ENCODE results near the gene GOLPH3.
A peak's percentile ranks its signal among the peaks of the same experiment; 100 is the strongest.
"Not testable (repeated sequence)": the region's sequence is repeated elsewhere in the genome, so short reads cannot be mapped to it uniquely, and the experiment has no call there.

Gene GOLPH3

GRCh38 chr5:32174011-32174870 lies at the start of gene GOLPH3:
TSS of gene GOLPH3 (minus strand) at chr5:32174319. CDS start at chr5:32174034, 285 bp downstream.
- DNase-seq, result peak; percentile 77

- DNase-seq, result no peak
These were observed 48.8 kb upstream of the GOLPH3 start for GRCh38 chr5:32222723-32223470.

GRCh38 chr5:32217886-32218396 lies 43.8 kb upstream of the GOLPH3 start:
- no peak for DNase-seq

DNA sequence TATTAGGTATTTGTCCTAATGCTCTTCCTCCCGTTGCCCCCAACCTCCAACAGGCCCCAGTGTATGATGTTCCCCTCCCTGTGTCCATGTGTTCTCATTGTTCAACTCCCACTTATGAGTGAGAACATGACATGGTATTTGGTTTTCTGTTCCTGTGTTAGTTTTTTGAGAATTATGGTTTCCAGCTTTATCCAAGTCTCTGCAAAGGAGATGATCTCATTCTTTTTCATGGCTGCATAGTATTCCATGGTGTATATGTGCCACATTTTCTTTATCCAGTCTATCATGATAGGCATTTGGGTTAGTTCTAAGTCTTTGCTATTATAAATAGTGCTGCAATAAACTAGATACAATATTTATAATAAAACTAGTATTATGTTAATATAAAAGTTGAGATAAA lies 40.2 kb upstream of the GOLPH3 start:
- DNase-seq, result not testable (repeated sequence)

- DNase-seq, result no peak
These were observed 36.0 kb upstream of the GOLPH3 start for GRCh38 chr5:32210151-32210550.

- not testable (repeated sequence) for DNase-seq
These were observed 34.7 kb upstream of the GOLPH3 start for GRCh38 chr5:32208837-32209236.

- DNase-seq, result no peak
These were observed 33.2 kb upstream of the GOLPH3 start for GRCh38 chr5:32207355-32207634.

- no peak for DNase-seq
These were observed 32.6 kb upstream of the GOLPH3 start for GRCh38 chr5:32206509-32207354.

DNA sequence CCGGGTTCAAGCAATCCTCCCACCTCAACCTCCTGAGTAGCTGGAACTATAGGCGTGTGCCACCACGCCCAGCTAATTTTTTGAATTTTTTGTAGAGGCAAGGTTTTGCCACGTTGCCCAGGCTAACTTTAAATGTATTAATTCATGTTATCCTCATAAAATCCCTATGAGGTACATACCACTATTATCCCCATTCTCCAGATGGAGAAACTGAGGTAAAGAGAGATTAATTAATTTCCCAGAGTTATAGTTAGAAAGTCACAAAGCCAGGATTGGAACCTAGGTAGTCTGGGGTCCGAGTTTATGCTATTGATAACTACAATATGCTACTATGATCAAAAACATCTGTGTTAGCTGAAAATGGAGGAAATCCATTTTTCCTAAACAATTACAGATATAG lies 31.9 kb upstream of the GOLPH3 start:
- no peak for DNase-seq

DNA sequence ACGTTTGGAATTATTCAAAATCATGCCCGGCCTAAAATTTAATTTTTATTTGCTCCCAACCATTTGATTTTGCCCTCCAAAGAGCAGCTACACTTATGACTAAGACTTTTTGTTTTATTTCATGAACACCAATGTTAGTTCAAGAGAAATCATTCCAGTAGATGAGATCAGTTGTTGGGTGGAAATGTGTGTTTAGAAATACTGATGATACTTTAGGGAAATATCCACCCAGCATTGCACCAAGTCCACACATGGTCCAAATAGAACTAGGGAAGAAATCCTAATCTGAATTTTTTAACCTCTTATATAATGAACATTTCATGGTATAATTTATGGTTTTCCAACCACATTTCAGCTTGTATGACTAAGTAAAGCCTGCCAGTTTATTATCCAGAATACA lies 28.3 kb upstream of the GOLPH3 start:
- no peak for DNase-seq

- no peak for DNase-seq
These were observed 27.1 kb upstream of the GOLPH3 start for GRCh38 chr5:32201122-32201753.

DNA sequence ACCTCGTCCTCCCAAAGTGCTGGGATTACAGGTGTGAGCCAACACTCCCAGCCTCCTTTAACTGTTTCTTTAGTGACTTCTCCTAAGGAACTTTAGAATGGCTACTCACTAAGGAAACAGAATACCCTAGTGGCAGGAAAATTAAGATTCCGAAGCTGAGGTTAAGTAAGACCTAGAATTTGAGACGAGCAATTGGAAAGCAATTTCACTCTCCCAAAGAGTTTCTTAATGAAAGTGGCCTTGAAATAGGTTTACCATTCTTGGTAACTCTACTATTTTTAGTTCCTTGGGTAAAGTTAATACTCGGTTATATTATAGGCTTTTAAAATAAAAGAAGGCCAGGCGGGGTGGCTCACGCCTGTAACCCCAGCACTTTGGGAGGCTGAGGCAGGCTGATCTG lies 22.9 kb upstream of the GOLPH3 start:
- no peak for DNase-seq

DNA sequence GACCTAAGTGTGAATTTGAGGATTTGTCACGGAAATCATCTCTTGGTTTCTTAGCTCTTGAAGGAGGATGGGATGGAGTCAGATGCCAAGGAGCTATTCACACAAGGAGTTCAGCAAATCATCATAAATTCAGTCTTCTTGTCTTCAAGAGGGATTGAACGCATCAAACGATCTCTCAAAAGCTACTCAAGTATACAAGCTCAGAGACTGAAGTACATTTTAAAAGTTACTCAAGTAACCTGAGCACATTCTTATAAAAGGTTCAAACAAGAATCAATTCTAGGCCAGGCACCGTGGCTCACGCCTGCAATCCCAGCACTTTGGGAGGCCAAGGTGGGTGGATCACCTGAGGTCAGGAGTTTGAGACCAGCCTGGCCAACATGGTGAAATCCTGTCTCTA lies 21.1 kb upstream of the GOLPH3 start:
- no peak for DNase-seq

- DNase-seq, result peak; percentile 94
These were observed 19.5 kb upstream of the GOLPH3 start for GRCh38 chr5:32193591-32193990.

DNA sequence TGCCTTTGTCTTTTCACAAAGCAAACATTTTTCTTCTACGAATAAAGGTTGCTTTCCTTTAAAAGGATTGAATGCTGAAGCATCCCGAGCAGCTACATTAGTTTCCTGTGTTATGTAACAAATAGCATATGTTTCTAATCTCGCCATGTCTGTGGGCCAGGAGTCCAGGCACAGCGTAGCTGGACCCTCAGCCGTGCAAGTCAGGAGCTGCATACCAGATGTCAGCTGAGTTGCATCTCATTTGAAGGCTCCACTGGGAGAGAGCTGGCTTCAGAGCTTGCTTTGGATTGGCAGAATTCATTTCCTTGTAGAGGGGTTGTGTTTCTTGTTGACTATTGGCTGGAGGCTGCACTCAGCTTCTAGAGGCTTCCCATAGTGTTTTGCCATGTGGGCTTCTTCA lies 16.0 kb upstream of the GOLPH3 start:
- DNase-seq, result no peak

- no peak for DNase-seq
These were observed 13.6 kb upstream of the GOLPH3 start for GRCh38 chr5:32187675-32188074.

GRCh38 chr5:32182463-32183063 lies 8.4 kb upstream of the GOLPH3 start:
- DNase-seq, result no peak

GRCh38 chr5:32173267-32174010 lies 680 bp downstream of the GOLPH3 start:
- peak; percentile 38 for DNase-seq

- no peak for DNase-seq
These were observed 1.2 kb downstream of the GOLPH3 start for GRCh38 chr5:32172923-32173266.

DNA sequence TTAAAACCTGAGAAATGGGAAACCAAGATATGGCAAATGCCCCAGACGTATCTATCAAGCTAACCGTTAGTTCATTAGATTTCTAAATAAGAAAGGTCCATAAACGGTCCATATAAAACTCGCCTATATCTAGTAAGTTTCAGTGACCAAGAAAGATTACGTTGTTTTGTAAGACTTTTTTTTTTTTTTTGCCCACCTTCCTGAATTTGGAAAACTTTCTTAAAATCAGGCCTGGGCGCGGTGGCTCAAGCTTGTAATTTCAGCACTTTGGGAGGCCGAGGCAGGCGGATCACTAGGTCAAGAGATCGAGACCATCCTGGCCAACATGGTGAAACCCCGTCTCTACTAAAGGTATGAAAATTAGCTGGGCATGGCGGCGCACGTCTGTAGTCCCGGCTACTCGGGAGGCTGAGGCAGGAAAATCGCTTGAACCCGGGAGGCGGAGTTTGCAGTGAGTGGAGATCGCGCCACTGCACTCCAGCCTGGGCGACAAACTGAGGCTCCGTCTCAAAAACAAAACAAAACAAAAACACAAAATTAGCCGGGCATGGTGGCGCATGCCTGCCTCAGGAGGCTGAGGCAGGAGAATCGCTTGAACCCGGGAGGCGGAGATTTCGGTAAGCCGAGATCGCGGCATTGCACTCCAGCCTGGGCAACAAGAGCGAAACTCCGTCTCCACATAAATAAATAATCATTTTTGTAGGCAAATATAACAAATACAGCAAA lies 1.8 kb downstream of the GOLPH3 start:
- not testable (repeated sequence) for DNase-seq

Measured in GF-D8 (cell line).